ENCODE results near the gene TTC32. TPM values are rescaled to one million over a fixed set of nuclear protein-coding genes. Genes with fewer than 3 reads are reported as not detected.
"Not testable (repeated sequence)": the region's sequence is repeated elsewhere in the genome, so short reads cannot be mapped to it uniquely, and the experiment has no call there.

TTC32 gene
- polyA plus RNA-seq, 4 donors, result 11.6 to 21.7 (median 18.3) TPM

- H3K9me3 ChIP-seq (ENCODE audit: control insufficient read depth in 2 of 2, insufficient read depth in 1 of 2, low read depth in 1 of 2, low read length in 1 of 2), result no peaks in the 10 kb centered on the region
- 95 to 97% (median 95%) methylated on average over 8 of the region's 8 CpGs for WGBS, 3 donors
- H3K27ac ChIP-seq (ENCODE audit: low read depth in 1 of 3, low read length in 2 of 3), result no peak overlapping the region
- no peak for DNase-seq
- peaks cover 0 to 3% (median 0%) of the 10 kb centered on the region in 3 donors for H3K36me3 ChIP-seq (ENCODE audit: control insufficient read depth in 3 of 3, insufficient read depth in 2 of 3, low read depth in 1 of 3, low read length in 3 of 3)
- FAIRE-seq, result no peak
- no peaks in the 10 kb centered on the region for H3K4me1 ChIP-seq (ENCODE audit: control insufficient read depth in 3 of 3, insufficient read depth in 2 of 3, low read depth in 1 of 3, low read length in 2 of 3)
- H3K4me3 ChIP-seq (ENCODE audit: low read depth in 1 of 3, low read length in 3 of 3), result no peak overlapping the region
- H3K27me3 ChIP-seq (ENCODE audit: control insufficient read depth in 3 of 3, insufficient read depth in 3 of 3, low read length in 3 of 3), result no peaks in the 10 kb centered on the region
These were observed 17.6 kb downstream of the TTC32 start for GRCh38 chr2:19883971-19884720.

GRCh38 chr2:19883486-19883885 lies 18.3 kb downstream of the TTC32 start:
- Histone ChIP-seq H3K36me3 (ENCODE audit: control insufficient read depth in 3 of 3, insufficient read depth in 2 of 3, low read depth in 1 of 3, low read length in 3 of 3) (peaks cover 0 to 7% (median 0%) of the 10 kb centered on the region in 3 donors), H3K27ac (ENCODE audit: low read depth in 1 of 3, low read length in 2 of 3) (no peak overlapping the region), H3K27me3 (ENCODE audit: control insufficient read depth in 3 of 3, insufficient read depth in 3 of 3, low read length in 3 of 3) (no peaks in the 10 kb centered on the region), H3K4me1 (ENCODE audit: control insufficient read depth in 3 of 3, insufficient read depth in 2 of 3, low read depth in 1 of 3, low read length in 2 of 3) (no peaks in the 10 kb centered on the region), H3K4me3 (ENCODE audit: low read depth in 1 of 3, low read length in 3 of 3) (no peak overlapping the region), H3K9me3 (ENCODE audit: control insufficient read depth in 2 of 2, insufficient read depth in 1 of 2, low read depth in 1 of 2, low read length in 1 of 2) (no peaks in the 10 kb centered on the region)
- WGBS, 3 donors, result 33 to 60% (median 50%) methylated on average over 2 of the region's 2 CpGs
- DNase-seq (no peak), FAIRE-seq (no peak)

DNA sequence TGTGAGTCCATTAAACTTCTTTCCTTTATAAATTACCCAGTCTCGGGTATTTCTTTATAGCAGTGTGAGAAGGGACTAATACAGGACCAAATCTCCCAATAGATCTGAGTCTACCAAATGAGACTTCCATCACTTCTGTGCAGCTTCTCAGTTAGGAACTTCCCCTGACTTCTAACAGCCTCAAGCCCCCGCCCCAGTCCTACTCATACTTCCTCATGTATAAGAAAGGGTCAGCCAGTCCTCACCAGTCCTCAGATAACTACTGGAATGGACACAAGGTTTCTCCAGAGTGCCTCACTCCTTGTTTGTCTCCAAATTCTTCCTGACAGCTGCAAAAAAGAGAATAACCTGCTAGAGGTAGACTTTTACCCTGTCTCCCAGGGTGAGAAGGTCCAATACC lies 19.5 kb downstream of the TTC32 start:
- FAIRE-seq (no peak), DNase-seq (no peak)
- Histone ChIP-seq H3K4me3 (ENCODE audit: low read depth in 1 of 3, low read length in 3 of 3) (no peak overlapping the region), H3K36me3 (ENCODE audit: control insufficient read depth in 3 of 3, insufficient read depth in 2 of 3, low read depth in 1 of 3, low read length in 3 of 3) (peaks cover 0 to 12% (median 0%) of the 10 kb centered on the region in 3 donors), H3K4me1 (ENCODE audit: control insufficient read depth in 3 of 3, insufficient read depth in 2 of 3, low read depth in 1 of 3, low read length in 2 of 3) (no peaks in the 10 kb centered on the region), H3K27me3 (ENCODE audit: control insufficient read depth in 3 of 3, insufficient read depth in 3 of 3, low read length in 3 of 3) (no peaks in the 10 kb centered on the region), H3K27ac (ENCODE audit: low read depth in 1 of 3, low read length in 2 of 3) (no peak overlapping the region), H3K9me3 (ENCODE audit: control insufficient read depth in 2 of 2, insufficient read depth in 1 of 2, low read depth in 1 of 2, low read length in 1 of 2) (no peaks in the 10 kb centered on the region)
- 79 to 94% (median 88%) methylated on average over 2 of the region's 2 CpGs for WGBS, 3 donors

- Histone ChIP-seq H3K27ac (ENCODE audit: low read depth in 1 of 3, low read length in 2 of 3) (no peak overlapping the region), H3K9me3 (ENCODE audit: control insufficient read depth in 2 of 2, insufficient read depth in 1 of 2, low read depth in 1 of 2, low read length in 1 of 2) (no peaks in the 10 kb centered on the region), H3K36me3 (ENCODE audit: control insufficient read depth in 3 of 3, insufficient read depth in 2 of 3, low read depth in 1 of 3, low read length in 3 of 3) (peaks cover 0 to 12% (median 0%) of the 10 kb centered on the region in 3 donors), H3K4me1 (ENCODE audit: control insufficient read depth in 3 of 3, insufficient read depth in 2 of 3, low read depth in 1 of 3, low read length in 2 of 3) (no peaks in the 10 kb centered on the region), H3K4me3 (ENCODE audit: low read depth in 1 of 3, low read length in 3 of 3) (no peak overlapping the region), H3K27me3 (ENCODE audit: control insufficient read depth in 3 of 3, insufficient read depth in 3 of 3, low read length in 3 of 3) (no peaks in the 10 kb centered on the region)
- no peak for FAIRE-seq
- no peak for DNase-seq
- WGBS, 3 donors, result 44 to 82% (median 59%) methylated on average over 2 of the region's 2 CpGs
These were observed 19.9 kb downstream of the TTC32 start for GRCh38 chr2:19881908-19882265.

- no peak overlapping the region for H3K27ac ChIP-seq (ENCODE audit: low read depth in 1 of 3, low read length in 2 of 3)
- H3K4me3 ChIP-seq (ENCODE audit: low read depth in 1 of 3, low read length in 3 of 3), result no peak overlapping the region
- H3K27me3 ChIP-seq (ENCODE audit: control insufficient read depth in 3 of 3, insufficient read depth in 3 of 3, low read length in 3 of 3), result no peaks in the 10 kb centered on the region
- DNase-seq, result no peak
- H3K9me3 ChIP-seq (ENCODE audit: control insufficient read depth in 2 of 2, insufficient read depth in 1 of 2, low read depth in 1 of 2, low read length in 1 of 2), result no peaks in the 10 kb centered on the region
- H3K4me1 ChIP-seq (ENCODE audit: control insufficient read depth in 3 of 3, insufficient read depth in 2 of 3, low read depth in 1 of 3, low read length in 2 of 3), result no peaks in the 10 kb centered on the region
- 76 to 97% (median 91%) methylated on average over 2 of the region's 2 CpGs for WGBS, 3 donors
- no peak for FAIRE-seq
- H3K36me3 ChIP-seq (ENCODE audit: control insufficient read depth in 3 of 3, insufficient read depth in 2 of 3, low read depth in 1 of 3, low read length in 3 of 3), result peaks cover 0 to 15% (median 0%) of the 10 kb centered on the region in 3 donors
These were observed 20.4 kb downstream of the TTC32 start for GRCh38 chr2:19881221-19881907.

DNA sequence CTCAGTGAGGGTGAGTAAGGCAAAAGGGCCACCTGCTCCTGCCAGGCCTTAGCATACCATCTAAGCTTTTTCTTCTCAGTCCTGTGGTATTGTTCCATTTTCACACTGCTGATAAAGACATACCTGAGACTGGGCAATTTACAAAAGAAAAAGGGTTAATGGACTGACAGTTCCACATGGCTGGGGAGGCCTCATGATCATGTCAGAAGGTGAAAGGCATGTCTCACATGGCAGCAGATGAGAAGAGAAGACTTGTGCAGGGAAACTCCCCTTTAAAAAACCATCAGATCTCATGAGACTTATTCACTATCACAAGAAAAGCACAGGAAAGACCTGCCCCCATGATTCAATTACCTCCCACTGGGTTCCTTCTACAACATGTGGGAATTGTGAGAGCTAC lies 21.6 kb downstream of the TTC32 start:
- DNase-seq; H3K27ac ChIP-seq (ENCODE audit: low read depth in 1 of 3, low read length in 2 of 3); H3K27me3 ChIP-seq (ENCODE audit: control insufficient read depth in 3 of 3, insufficient read depth in 3 of 3, low read length in 3 of 3); H3K4me3 ChIP-seq (ENCODE audit: low read depth in 1 of 3, low read length in 3 of 3); H3K4me1 ChIP-seq (ENCODE audit: control insufficient read depth in 3 of 3, insufficient read depth in 2 of 3, low read depth in 1 of 3, low read length in 2 of 3); H3K9me3 ChIP-seq (ENCODE audit: control insufficient read depth in 2 of 2, insufficient read depth in 1 of 2, low read depth in 1 of 2, low read length in 1 of 2); FAIRE-seq: not testable (repeated sequence)
- H3K36me3 ChIP-seq (ENCODE audit: control insufficient read depth in 3 of 3, insufficient read depth in 2 of 3, low read depth in 1 of 3, low read length in 3 of 3), result peaks cover 0 to 18% (median 0%) of the 10 kb centered on the region in 3 donors

- 76 to 83% (median 80%) methylated on average over 3 of the region's 3 CpGs for WGBS, 3 donors
- DNase-seq, result no peak
- no peak for FAIRE-seq
These were observed 22.7 kb downstream of the TTC32 start for GRCh38 chr2:19879120-19879519.

GRCh38 chr2:19878268-19879046 lies 23.3 kb downstream of the TTC32 start:
- no peak for FAIRE-seq
- DNase-seq, result no peak

More at GRCh38 chr2:19879120-19879519, 22.7 kb downstream of the TTC32 start:
- Histone ChIP-seq H3K9me3 (ENCODE audit: control insufficient read depth in 2 of 2, insufficient read depth in 1 of 2, low read depth in 1 of 2, low read length in 1 of 2) (no peaks in the 10 kb centered on the region), H3K4me1 (ENCODE audit: control insufficient read depth in 3 of 3, insufficient read depth in 2 of 3, low read depth in 1 of 3, low read length in 2 of 3) (no peaks in the 10 kb centered on the region), H3K27ac (ENCODE audit: low read depth in 1 of 3, low read length in 2 of 3) (no peak overlapping the region), H3K27me3 (ENCODE audit: control insufficient read depth in 3 of 3, insufficient read depth in 3 of 3, low read length in 3 of 3) (no peaks in the 10 kb centered on the region), H3K36me3 (ENCODE audit: control insufficient read depth in 3 of 3, insufficient read depth in 2 of 3, low read depth in 1 of 3, low read length in 3 of 3) (peaks cover 0 to 18% (median 0%) of the 10 kb centered on the region in 3 donors), H3K4me3 (ENCODE audit: low read depth in 1 of 3, low read length in 3 of 3) (no peak overlapping the region)

More at GRCh38 chr2:19878268-19879046, 23.3 kb downstream of the TTC32 start:
- WGBS, 3 donors, result 95 to 97% (median 96%) methylated on average over 11 to 12 of the region's 12 CpGs
- H3K9me3 ChIP-seq (ENCODE audit: control insufficient read depth in 2 of 2, insufficient read depth in 1 of 2, low read depth in 1 of 2, low read length in 1 of 2), result no peaks in the 10 kb centered on the region
- no peak overlapping the region for H3K27ac ChIP-seq (ENCODE audit: low read depth in 1 of 3, low read length in 2 of 3)
- no peaks in the 10 kb centered on the region for H3K27me3 ChIP-seq (ENCODE audit: control insufficient read depth in 3 of 3, insufficient read depth in 3 of 3, low read length in 3 of 3)
- no peak overlapping the region for H3K4me3 ChIP-seq (ENCODE audit: low read depth in 1 of 3, low read length in 3 of 3)
- H3K4me1 ChIP-seq (ENCODE audit: control insufficient read depth in 3 of 3, insufficient read depth in 2 of 3, low read depth in 1 of 3, low read length in 2 of 3), result no peaks in the 10 kb centered on the region
- peaks cover 0 to 18% (median 0%) of the 10 kb centered on the region in 3 donors for H3K36me3 ChIP-seq (ENCODE audit: control insufficient read depth in 3 of 3, insufficient read depth in 2 of 3, low read depth in 1 of 3, low read length in 3 of 3)

All from small intestine (tissue), 7 donors.